GM21423 (cell line): Measurements from ENCODE around the gene RSPH6A.
A peak's percentile ranks its signal among the peaks of the same experiment; 100 is the strongest.

ENCODE experiments used
- ATAC-seq: cut with Tn5 transposase; IDR thresholded peaks from one replicate; pipeline ENCODE4 v1.9.1; 2021; ENCODE audit warnings: mild to moderate bottlenecking, moderate library complexity; ENCODE audit not compliant: unreplicated experiment

Gene RSPH6A

DNA sequence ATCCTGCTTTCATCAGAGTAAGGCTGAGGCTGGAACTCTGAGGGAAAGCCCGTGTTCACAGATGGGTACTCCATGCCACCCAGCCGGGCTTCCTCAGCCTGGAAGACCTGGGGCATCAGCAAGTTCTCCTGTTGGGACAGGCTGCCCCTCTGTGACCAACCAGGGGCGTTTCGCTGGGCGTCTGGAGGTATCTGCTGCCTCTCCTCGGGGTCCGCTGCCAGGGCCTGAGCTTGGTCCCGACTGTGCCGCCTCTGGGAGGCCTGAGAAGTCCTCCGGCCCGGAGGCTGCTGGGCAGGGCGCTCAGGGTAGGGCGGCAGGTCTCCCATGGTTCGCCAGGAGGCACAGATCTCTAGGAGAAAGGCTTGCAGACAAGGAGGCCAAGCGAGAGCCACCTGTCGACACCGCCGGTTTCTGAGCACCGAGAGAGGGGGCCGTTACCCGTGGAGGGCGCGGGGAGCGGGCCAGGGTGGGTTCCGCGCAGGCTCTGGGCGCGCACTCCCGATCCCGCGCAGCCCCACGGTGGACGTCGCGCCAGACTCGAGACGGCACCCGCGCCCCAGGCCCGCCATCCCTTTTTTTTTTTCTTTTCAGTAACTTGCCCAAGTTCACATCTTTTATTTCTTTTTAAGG, at the start of gene RSPH6A:
RSPH6A (minus strand) TSS at position 458 of the 630 bp plus-strand sequence; CDS start at position 326, 132 bp downstream.
- no peak for ATAC-seq

DNA sequence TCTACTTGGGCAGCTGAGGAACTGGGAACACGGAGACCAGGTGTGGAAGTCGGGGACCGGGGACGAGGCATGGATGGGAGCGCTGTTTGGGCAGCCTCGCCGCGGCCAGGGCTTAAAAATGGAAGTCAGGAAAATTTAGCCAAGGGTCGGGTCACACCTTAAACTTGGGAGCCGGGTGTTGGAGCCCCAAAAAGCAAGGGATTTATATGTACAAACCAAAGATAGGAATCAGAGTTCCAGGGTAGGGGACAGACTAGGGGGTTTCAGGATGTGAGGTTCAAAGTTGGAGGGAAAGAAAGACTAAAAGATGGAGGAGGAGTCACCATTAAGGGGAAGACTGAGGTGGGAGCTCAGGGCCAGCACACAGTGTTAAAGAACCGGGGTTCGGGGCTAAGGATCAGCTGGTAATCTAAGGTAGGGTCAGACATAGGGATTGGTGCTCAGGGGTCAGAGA, 49.5 kb upstream of the RSPH6A start:
- no peak for ATAC-seq

DNA sequence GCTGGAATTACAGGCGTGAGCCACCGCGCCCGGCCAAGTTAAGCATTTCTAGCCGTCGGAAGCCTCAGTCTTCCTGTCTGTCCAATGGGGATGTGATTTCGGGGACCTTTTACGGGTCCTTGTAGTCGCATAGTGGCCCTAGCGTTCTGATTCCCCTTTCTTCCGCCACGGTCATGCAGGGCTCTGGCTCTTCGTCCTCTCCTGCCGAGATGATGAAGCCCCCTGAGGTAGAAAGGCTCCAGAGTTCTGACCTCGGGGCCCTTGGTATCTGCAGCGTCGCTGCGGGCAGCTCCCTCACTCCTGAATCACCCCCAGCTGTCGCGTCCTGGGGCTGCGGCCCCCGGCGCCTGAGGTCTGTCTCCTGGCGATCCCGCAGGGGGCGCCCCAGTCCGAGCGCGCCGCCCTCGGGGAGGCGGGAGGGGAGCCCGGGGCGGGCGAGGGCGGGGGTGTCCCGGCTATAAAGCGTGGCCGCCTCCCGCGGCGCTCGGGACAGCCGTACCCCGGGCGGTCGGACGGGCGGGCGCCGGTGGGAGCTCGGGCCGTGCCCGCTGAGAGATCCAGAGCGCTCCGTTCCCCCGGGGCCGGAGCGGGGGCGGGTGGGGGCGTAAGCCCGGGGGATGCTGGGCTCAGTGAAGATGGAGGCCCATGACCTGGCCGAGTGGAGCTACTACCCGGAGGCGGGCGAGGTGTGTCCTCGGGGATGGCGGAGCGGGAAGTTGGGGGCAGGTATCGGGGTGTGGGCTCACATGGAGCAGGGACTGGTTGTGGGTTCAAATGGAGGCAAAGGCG, 48.9 kb upstream of the RSPH6A start, which contains the start of gene FOXA3:
FOXA3 (plus strand) TSS at position 487 of the 789 bp plus-strand sequence; CDS start at position 618, 131 bp downstream.
- peak; percentile 35 for ATAC-seq

DNA sequence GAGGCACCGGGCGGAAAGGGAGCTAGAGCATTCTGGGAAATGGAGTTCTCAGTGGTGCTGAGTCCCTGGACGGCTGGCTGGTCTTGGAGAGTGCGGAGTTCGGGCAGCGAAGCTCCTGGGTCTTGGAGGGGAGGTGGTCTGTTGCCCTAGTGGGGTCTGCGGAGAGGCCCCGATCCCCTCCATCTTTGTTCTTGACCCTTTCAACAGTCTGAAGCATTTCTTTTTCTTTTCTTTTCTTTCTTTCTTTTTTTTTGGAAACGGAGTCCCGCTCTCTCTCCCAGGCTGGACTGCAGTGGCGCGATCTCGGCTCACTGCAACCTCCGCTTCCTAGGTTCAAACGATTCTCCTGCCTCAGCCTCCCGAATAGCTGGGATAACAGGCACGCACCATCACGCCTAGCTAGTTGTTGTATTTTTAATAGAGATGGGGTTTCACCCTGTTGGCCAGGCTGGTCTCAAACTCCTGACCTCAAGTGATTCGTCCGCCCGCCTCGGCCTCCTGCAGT, 48.3 kb upstream of the RSPH6A start:
- ATAC-seq: no peak

DNA sequence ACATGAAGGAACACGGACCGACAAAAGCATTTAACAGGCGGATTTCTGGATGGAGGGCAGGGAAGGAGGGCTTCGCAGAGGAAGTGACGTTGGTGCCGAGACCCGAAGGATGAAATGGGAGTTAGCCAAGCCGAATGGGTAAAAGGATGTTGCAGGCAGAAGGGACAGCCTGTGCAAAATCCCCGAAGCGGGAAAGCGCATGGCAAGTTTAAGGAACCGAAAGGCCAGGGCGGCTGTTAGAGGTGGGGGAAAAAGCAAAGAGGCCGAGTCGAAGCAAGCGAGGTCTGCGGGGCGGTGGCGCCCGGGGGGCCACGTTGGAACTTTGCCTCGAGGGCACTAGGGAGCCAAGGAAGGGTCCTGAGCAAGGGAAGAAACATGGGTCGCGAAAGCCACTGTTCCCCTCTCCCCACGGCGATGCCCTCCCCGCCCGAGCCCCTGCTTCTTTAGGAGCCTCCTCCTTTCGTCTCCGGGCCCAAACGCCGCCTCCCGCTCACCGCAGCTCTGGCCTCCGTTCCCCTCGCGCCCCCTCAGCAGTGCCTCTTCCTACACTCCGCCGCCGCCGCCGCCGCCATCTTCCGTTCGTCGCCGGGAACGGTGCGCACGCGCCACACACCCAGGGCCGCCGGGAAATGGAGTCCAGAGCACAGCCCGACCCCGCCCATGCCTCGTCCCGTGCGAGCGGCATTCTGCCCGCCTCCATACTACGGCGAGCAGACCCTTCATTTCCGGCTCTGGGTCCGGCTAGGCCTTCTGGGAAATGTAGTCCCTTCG, 47.6 kb upstream of the RSPH6A start, which contains the start of gene SYMPK:
SYMPK (minus strand) TSS at position 584 of the 771 bp plus-strand sequence. CDS start 8,652 bp downstream, outside the sequence.
- ATAC-seq: peak; percentile 89

DNA sequence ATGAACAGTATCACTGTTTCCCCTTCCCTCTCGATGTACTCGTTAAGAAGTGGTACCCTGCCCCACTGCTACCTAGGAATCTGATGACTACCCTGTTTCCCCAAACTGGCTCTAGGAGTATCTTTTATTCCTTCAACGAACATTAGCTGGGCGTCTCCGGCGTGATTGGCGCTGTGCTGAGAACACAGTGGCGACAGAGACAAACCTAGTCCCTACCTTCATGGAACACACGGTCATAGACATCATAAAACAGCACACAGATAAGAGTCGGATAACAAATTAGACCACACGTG, 47.1 kb upstream of the RSPH6A start:
- no peak for ATAC-seq

DNA sequence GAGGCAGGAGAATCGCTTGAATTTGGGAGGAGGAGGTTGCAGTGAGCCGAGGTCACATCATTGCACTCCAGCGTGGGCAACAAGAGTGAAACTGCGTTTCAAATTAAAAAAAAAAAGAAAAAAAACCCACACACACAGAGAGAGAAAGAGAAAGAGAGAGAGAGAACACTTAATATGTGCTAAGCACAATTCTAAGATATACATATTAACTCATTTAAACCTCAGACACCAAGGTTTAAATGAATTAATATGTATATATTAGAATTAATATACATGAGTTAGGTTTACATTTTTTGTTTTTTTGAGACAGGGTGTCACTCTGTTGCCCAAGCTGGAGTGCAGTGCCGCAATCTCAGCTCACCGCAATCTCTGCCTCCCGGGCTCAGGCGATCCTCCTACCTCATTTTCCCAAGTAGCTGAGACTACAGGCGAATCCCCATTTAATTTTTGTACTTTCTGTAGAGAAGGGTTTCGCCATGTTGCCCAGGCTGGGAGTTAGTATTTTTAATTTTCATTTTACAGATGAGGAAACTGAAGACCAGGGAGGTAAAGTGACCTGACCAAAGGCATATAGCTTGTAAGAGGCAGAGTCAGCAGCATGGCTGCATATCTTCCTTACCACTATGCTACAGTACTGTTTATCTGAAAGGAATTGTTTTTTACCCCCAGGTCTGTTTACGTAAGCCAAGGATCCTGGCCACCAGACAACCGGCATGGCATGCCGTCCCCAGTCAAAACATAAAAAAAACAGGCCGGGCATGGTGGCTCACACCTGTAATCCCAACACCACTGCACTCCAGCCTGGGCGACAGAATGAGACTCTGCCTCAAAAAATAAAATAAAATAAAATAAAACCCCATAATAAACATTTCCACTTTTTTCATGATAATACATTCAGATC, 45.5 kb upstream of the RSPH6A start:
- ATAC-seq: no peak

DNA sequence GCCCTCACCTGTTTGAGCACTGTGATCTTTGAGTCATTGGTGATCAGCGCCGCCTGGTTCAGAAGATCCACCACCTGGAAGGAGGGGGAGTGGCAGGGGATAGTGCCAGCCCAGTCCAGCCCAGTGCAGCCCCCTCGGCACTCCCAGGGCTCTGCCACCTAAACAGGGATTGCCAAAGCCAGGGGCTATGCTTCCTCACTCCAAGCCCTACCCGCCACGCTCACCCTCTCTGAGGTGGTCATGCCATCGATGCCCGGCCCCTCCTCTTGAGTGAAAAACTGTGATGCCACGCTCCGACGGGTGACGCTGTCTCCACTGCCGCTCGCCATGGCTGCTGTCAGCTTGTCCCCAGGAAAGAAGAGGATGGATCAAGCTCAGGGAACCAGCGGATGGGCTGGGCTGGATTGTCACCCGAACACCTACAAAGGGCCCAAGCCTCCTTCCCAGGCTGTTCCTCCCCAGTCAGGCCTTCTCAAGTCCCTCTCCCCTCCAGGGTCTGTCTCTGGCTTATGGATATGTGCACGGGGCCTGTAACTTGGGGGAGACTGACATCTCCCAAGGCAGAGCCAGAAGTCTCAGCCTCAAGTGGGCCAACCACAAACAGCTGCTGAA, 39.2 kb upstream of the RSPH6A start:
- ATAC-seq: no peak

DNA sequence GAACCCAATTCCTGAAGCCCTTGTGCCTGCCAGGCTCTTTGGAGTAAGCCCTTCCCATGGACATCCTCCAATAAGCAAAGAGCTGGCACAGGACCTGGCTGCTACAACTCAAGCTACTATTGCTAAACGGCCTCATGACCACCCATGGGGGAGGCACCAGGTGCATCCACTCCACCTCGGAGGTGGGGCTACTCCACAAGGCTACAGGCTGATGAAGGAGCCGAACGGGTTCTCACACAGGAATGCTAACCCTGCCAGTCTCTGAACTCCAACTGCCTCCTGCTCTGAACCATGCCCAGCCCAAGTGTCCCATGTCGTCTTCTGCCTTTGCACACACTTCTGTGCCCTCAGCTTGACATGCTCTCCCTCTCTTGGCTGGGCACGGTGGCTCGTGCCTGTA, 37.9 kb upstream of the RSPH6A start:
- ATAC-seq: no peak

DNA sequence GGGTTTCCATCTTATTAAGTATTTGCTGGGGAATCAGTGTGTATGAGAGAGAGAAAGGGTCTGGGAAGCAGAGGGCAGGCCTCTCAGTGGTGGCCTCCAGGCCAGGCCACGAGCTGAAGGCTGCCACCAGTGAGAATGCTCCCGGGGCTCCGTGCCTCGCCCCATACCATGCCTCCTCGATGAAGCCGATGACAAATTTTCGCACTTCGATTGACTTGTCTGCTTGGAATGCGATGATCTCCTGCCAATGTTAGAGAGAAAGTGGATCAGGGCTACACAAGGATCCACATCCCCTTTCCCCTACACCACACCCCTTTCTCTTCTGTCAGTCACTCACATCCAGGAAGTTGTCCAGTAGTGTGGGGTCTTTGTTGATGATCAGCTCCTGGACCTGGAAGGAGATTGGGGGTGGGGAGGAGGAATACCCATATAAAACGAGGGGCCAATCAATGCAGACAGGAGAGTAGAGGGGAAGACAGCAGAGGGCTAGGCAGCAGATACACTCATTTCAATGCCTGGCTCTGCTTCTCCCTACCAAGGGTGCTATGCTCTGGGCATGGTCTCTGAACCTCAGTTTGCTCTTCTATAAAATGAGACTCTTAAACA, 37.1 kb upstream of the RSPH6A start:
- no peak for ATAC-seq

DNA sequence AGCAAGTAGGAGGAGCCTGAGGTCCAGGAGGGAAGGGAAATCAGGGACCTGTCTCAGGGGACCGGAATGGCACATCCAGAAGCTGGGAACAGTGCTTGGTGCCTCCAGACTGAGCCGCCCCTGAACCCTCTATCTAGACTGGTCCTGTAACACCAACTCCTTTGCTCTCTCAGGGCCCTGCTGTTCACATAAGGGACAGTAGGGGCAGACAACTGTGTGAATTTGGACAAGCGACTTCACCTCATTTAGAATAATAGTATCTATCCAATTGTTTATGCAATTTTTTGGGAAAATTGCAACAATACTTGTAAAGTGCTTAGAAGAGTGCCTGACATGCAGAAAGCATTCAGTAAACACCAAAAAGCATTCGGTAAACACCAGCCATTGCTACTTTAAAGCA, 33.8 kb upstream of the RSPH6A start:
- no peak for ATAC-seq

DNA sequence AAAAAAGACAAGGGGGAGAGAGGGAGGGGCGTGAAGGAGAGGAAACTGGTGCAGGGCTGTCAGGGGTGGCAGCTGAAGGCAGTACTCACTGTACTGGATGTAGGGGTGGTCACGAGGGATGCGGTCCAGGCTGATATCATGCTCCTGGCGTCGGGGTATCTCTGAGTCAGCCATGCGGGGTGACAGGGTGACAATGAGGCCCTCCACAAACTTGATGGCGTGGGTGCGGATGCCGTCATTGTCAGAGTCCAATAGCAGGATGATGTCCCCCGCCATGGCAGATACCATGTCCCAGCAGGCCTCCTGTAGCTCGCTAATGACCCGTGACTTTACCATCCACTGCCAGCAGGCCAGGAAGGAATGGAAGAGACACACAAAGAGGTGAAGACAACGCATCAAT, 32.6 kb upstream of the RSPH6A start:
- no peak for ATAC-seq

DNA sequence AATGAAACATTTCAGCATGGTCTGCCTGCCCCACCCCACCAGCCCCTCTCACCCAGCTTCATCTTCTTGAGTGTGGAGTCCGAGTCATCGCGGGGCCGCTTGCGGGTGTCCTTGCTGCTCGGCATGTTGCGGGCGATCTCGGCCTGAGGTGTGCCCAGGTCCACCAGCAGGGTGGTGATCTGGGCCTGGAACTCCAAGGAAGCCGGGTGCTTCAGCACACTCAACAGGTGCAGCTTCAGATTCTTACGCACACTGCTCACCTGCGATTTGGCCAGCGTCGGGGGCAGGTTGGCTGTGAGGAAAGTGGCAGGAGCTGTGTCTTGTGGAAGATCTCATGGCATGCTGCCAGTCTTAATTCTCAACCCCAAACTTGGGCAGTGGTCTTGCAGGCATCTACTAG, 27.1 kb upstream of the RSPH6A start:
- ATAC-seq: no peak

DNA sequence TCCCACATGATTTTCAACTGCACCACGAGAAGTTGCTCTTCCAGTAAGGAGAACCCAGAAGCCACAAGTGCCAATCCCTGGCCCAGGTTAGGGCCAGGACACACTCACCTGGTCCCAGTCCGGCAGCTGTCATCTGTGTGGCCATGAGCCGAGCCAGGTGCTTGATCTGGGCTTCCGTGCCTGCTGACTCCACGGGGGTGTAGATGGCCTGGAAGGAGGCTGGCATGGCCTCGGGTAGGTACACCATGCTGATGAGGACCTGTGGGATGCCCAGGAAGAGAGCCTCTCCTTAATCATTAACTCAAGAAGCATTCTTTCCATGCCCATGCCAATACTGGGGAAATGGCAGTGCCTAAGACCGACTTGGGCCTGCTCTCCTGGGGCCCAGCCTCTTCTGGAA, 19.9 kb upstream of the RSPH6A start:
- ATAC-seq: no peak

DNA sequence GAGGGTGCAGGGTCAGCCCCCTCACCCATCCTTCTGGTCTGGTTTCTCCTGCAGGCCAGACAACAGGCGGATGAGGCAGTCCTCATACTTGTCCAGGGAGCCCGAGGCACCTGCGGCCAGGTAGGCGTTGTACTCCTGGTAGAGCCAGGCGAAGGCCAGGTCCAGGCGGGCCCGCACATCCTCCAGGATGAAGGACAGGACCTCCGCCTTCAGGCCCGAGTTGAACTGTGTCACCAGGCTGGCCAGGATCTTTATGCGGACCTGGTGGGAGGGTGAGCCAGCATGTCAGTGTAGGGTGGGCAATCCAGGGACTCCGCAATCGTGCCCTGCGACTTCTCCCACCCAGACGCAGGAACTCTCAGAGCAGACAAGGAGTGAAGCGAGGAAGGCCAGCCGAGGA, 13.8 kb upstream of the RSPH6A start:
- ATAC-seq: no peak

DNA sequence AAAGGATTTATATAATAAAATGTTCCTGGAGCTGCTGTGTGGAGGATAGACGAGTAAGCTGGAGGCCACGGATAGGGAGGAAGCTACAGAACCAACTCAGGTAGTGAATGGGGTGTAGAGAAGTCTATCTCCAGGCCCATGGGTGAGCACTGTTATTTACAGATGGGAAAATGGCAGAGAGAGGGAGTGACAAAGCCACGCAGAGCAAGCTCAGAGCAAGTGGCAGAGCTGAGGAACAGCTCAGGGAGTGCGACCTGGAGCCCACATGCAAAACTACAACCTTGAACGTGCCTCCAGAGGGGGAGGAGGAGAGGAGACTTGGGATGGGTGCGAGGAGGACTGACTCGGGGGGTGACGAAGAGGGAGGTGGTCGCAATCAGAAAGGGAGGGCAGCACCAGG, 13.4 kb upstream of the RSPH6A start:
- ATAC-seq: no peak

DNA sequence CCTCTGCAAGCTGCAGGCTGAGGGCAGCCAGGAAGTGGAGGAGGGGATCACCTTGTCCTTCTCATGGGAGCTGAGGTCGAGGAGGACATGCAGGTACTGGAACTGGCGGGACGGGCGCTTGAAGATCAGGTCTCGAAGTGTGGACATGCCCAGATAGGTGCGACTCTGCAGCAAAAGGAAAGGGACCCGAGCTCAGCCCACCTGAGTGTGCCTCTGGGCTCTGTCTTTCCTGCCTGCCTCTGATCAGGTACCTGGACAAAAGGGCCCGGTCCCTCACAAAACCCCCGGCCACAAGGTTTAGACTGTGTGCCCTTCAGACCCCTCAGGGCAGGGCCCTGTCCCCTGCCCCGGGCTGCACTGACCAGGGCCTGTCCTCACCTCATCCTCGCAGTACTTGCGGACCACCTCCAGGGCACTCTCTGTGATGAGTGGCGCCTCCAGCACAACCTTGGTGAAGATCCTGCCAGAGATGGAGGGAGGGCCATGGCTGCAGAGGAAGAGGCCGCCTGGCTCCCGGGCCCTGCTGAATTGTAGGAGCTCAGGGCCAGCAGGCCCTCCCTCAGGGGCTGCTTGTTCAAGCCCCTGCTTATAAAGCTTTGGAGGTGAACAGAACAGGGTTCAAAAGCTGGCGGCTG, 12.5 kb upstream of the RSPH6A start:
- no peak for ATAC-seq

DNA sequence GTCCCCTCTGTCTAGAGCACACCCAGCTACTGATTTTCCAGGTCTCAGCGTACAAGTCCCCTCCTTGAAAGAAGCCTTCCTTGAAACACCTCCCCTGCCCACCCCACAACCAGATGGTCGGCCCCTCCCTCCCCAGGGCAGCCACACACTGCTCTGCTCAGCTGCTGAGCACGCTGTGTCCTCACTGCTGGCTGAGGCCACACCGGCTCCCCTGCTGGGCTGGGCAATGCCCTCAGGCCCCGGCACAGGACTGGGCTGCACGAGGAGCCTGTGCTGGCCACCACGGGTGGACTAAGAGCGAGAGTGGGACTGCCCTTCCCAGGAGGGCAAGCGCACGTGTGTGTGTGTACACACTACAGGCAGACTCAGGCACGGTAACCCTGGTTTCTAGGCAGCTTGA, 11.8 kb upstream of the RSPH6A start:
- no peak for ATAC-seq
